ENCODE data around the gene CERK. TPM values are rescaled to one million over a fixed set of nuclear protein-coding genes. Genes with fewer than 3 reads are reported as not detected.
A peak's percentile ranks its signal among the peaks of the same experiment; 100 is the strongest.

The CERK gene
- total and polyA plus RNA-seq, 2 of the 13 experiments (the other 11 are each of a cell fraction or from before 2014, with no cell fraction given) = 40.3 to 41.9 TPM

GRCh38 chr22:46652081-46652846, 85.8 kb downstream of the CERK start (continued):
- TF ChIP-seq, protein P1, sequence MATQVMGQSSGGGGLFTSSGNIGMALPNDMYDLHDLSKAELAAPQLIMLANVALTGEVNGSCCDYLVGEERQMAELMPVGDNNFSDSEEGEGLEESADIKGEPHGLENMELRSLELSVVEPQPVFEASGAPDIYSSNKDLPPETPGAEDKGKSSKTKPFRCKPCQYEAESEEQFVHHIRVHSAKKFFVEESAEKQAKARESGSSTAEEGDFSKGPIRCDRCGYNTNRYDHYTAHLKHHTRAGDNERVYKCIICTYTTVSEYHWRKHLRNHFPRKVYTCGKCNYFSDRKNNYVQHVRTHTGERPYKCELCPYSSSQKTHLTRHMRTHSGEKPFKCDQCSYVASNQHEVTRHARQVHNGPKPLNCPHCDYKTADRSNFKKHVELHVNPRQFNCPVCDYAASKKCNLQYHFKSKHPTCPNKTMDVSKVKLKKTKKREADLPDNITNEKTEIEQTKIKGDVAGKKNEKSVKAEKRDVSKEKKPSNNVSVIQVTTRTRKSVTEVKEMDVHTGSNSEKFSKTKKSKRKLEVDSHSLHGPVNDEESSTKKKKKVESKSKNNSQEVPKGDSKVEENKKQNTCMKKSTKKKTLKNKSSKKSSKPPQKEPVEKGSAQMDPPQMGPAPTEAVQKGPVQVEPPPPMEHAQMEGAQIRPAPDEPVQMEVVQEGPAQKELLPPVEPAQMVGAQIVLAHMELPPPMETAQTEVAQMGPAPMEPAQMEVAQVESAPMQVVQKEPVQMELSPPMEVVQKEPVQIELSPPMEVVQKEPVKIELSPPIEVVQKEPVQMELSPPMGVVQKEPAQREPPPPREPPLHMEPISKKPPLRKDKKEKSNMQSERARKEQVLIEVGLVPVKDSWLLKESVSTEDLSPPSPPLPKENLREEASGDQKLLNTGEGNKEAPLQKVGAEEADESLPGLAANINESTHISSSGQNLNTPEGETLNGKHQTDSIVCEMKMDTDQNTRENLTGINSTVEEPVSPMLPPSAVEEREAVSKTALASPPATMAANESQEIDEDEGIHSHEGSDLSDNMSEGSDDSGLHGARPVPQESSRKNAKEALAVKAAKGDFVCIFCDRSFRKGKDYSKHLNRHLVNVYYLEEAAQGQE (IDR thresholded peaks at IDR 0.05; ENCODE audit: borderline replicate concordance in 1 of 2, low read depth in 1 of 2, low read length in 2 of 2) = no peak
- TF ChIP-seq ZNF570 (CRISPR knock-in tag; IDR thresholded peaks at IDR 0.05; ENCODE audit: borderline replicate concordance) = no peak
- TF ChIP-seq TBP (CRISPR knock-in tag; IDR thresholded peaks at IDR 0.05) = no peak
- no peak for TF ChIP-seq ZKSCAN1 (IDR thresholded peaks at IDR 0.05; ENCODE audit: low read length)
- no peak for TF ChIP-seq MAFF (IDR thresholded peaks at IDR 0.05; ENCODE audit: low read depth, low read length)
- TF ChIP-seq HOXD1 (CRISPR knock-in tag; IDR thresholded peaks at IDR 0.05) = peak; percentile 49; the same call in 1 of the 2 replicates
- TF ChIP-seq RAD51 (IDR thresholded peaks at IDR 0.05; ENCODE audit: borderline replicate concordance) = no peak
- TF ChIP-seq PHB2 (IDR thresholded peaks at IDR 0.05; ENCODE audit: partially characterized antibody) = no peak
- TF ChIP-seq CEBPB (IDR thresholded peaks at IDR 0.05; ENCODE audit: borderline replicate concordance, low read depth, low read length) = no peak
- TF ChIP-seq ZC3H4 (CRISPR knock-in tag; IDR thresholded peaks at IDR 0.05; ENCODE audit: borderline replicate concordance) = no peak
- no peak for TF ChIP-seq ZNF567 (CRISPR knock-in tag; IDR thresholded peaks at IDR 0.05; ENCODE audit: borderline replicate concordance)
- TF ChIP-seq ZNF207 (IDR thresholded peaks at IDR 0.05; ENCODE audit: borderline replicate concordance) = no peak
- no peak for TF ChIP-seq ZNF883 (CRISPR knock-in tag; IDR thresholded peaks at IDR 0.05; ENCODE audit: not compliant biosample characterization)
- TF ChIP-seq FOXA1 (IDR thresholded peaks at IDR 0.05) = no peak
- peak; percentile 33 for TF ChIP-seq FOXA1 (CRISPR knock-in tag; IDR thresholded peaks at IDR 0.05)
- TF ChIP-seq ZNF644 (CRISPR knock-in tag; IDR thresholded peaks at IDR 0.05; ENCODE audit: low read depth) = 0 out of 2 replicates have a peak, but pooled peaks have one; percentile 15
- TF ChIP-seq ZNF703 (CRISPR knock-in tag; IDR thresholded peaks at IDR 0.05; ENCODE audit: borderline replicate concordance) = no peak
- TF ChIP-seq FOSL2 (CRISPR knock-in tag; IDR thresholded peaks at IDR 0.05) = peak; percentile 93
- peak; percentile 92 for TF ChIP-seq HDAC2 (CRISPR knock-in tag; IDR thresholded peaks at IDR 0.05)
- TF ChIP-seq SOX13 (IDR thresholded peaks at IDR 0.05) = peak; percentile 42; the same call in 1 of the 2 replicates
- TF ChIP-seq SOX13 (CRISPR knock-in tag; conservative IDR thresholded peaks at IDR 0.05 in 1 of 2, IDR thresholded peaks at IDR 0.05 in 1 of 2) = peak in 1 of 2 experiments; percentile 89; a peak in 2 of 4 replicates
- TF ChIP-seq KLF13 (CRISPR knock-in tag; IDR thresholded peaks at IDR 0.05) = no peak
- peak; percentile 77; the same call in 1 of the 2 replicates for TF ChIP-seq ZNF331 (CRISPR knock-in tag; IDR thresholded peaks at IDR 0.05)
- TF ChIP-seq ADNP (CRISPR knock-in tag; IDR thresholded peaks at IDR 0.05) = no peak
- TF ChIP-seq ZNF138 (CRISPR knock-in tag; IDR thresholded peaks at IDR 0.05; ENCODE audit: low read depth) = no peak
- TF ChIP-seq TSC22D2 (CRISPR knock-in tag; IDR thresholded peaks at IDR 0.05; ENCODE audit: borderline replicate concordance) = no peak
- peak; percentile 64 for TF ChIP-seq FOSL1 (CRISPR knock-in tag; IDR thresholded peaks at IDR 0.05; ENCODE audit: borderline replicate concordance)
- no peak for TF ChIP-seq ZNF232 (CRISPR knock-in tag; IDR thresholded peaks at IDR 0.05; ENCODE audit: borderline replicate concordance)
- no peak; the same call in none of the 2 replicates for TF ChIP-seq POGZ (CRISPR knock-in tag; IDR thresholded peaks at IDR 0.05)
- no peak for TF ChIP-seq SMC3 (IDR thresholded peaks at IDR 0.05; ENCODE audit: low read length)

Measured in HepG2 (cell line).